GM21619 (cell line): Measurements from ENCODE around the gene GTF3C4.
"Not testable (repeated sequence)": the region's sequence is repeated elsewhere in the genome, so short reads cannot be mapped to it uniquely, and the experiment has no call there.

ENCODE experiments used
- ATAC-seq: cut with Tn5 transposase; IDR thresholded peaks from one replicate; pipeline ENCODE4 v1.9.1; 2021; ENCODE audit not compliant: unreplicated experiment

GTF3C4 gene

GRCh38 chr9:132698989-132699388, 28.7 kb downstream of the GTF3C4 start:
- no peak for ATAC-seq

GRCh38 chr9:132699956-132700355, 29.7 kb downstream of the GTF3C4 start:
- ATAC-seq, result no peak

- no peak for ATAC-seq
Observed at GRCh38 chr9:132702254-132702653, 32.0 kb downstream of the GTF3C4 start.

GRCh38 chr9:132703336-132703735, 33.1 kb downstream of the GTF3C4 start:
- ATAC-seq, result no peak

GRCh38 chr9:132708239-132708638, 38.0 kb downstream of the GTF3C4 start:
- ATAC-seq, result no peak

GRCh38 chr9:132708769-132709430, 38.6 kb downstream of the GTF3C4 start:
- no peak for ATAC-seq

GRCh38 chr9:132710333-132710732, 40.1 kb downstream of the GTF3C4 start:
- no peak for ATAC-seq

- not testable (repeated sequence) for ATAC-seq
Observed at GRCh38 chr9:132711152-132711551, 40.9 kb downstream of the GTF3C4 start.

- no peak for ATAC-seq
Observed at GRCh38 chr9:132711846-132712245, 41.6 kb downstream of the GTF3C4 start.

- ATAC-seq, result no peak
Observed at GRCh38 chr9:132712753-132713152, 42.5 kb downstream of the GTF3C4 start.

- ATAC-seq, result no peak
Observed at GRCh38 chr9:132716007-132716406, 45.7 kb downstream of the GTF3C4 start.

GRCh38 chr9:132717326-132717945, 47.2 kb downstream of the GTF3C4 start:
- ATAC-seq, result no peak

- not testable (repeated sequence) for ATAC-seq
Observed at GRCh38 chr9:132718381-132718928, 48.2 kb downstream of the GTF3C4 start.

GRCh38 chr9:132721661-132722060, 51.4 kb downstream of the GTF3C4 start:
- no peak for ATAC-seq

- no peak for ATAC-seq
Observed at GRCh38 chr9:132722564-132723065, 52.4 kb downstream of the GTF3C4 start.

- ATAC-seq, result no peak
Observed at GRCh38 chr9:132723809-132724208, 53.5 kb downstream of the GTF3C4 start.

GRCh38 chr9:132725306-132725705, 55.0 kb downstream of the GTF3C4 start:
- ATAC-seq, result no peak

- ATAC-seq, result no peak
Observed at GRCh38 chr9:132726576-132727130, 56.4 kb downstream of the GTF3C4 start.

GRCh38 chr9:132728071-132728470, 57.8 kb downstream of the GTF3C4 start:
- no peak for ATAC-seq

GRCh38 chr9:132728497-132728896, 58.2 kb downstream of the GTF3C4 start:
- no peak for ATAC-seq

GRCh38 chr9:132729235-132729890, 59.1 kb downstream of the GTF3C4 start:
- no peak for ATAC-seq
